HepG2 (cell line): Measurements from ENCODE around the gene ITGB8. TPM values are rescaled to one million over a fixed set of nuclear protein-coding genes. Genes with fewer than 3 reads are reported as not detected.

Source experiments
- ATRX ChIP-seq: sonication (generic); formaldehyde crosslinking; IDR thresholded peaks from 2 replicates; pipeline ENCODE4 v1.4.0; 2020; ENCODE audit warnings: missing genetic modification reagents, borderline replicate concordance
- CHD2 ChIP-seq: IDR thresholded peaks from 2 replicates; pipeline ENCODE4 v1.6.1; 2011; ENCODE audit warnings: low read depth, low read length, improper control_type of control experiment
- ETV5 ChIP-seq: IDR thresholded peaks from 2 replicates; pipeline ENCODE4 v1.6.1; 2018; ENCODE audit warnings: missing biosample characterization, missing genetic modification reagents, inconsistent platforms, borderline replicate concordance
- FOXO1 ChIP-seq: sonication (generic); formaldehyde crosslinking; IDR thresholded peaks from 2 replicates; pipeline ENCODE4 v1.4.0; 2020; ENCODE audit warnings: missing genetic modification reagents
- GATAD2A ChIP-seq: IDR thresholded peaks from 2 replicates; pipeline ENCODE4 v1.6.1; 2016
- JUN ChIP-seq: sonication (generic); formaldehyde crosslinking; IDR thresholded peaks from 2 replicates; pipeline ENCODE4 v1.4.0; 2020; ENCODE audit warnings: mild to moderate bottlenecking, missing genetic modification reagents
- NFIC ChIP-seq: IDR thresholded peaks from 2 replicates; pipeline ENCODE4 v1.6.1; 2012; ENCODE audit warnings: mild to moderate bottlenecking, low read length, inconsistent platforms
- RARA ChIP-seq: IDR thresholded peaks from 2 replicates; pipeline ENCODE4 v1.6.1; 2016; ENCODE audit warnings: missing genetic modification reagents, missing compliant biosample characterization
- REXO4 ChIP-seq: sonication (generic); formaldehyde crosslinking; IDR thresholded peaks from 2 replicates; pipeline ENCODE4 v1.8.0; 2022; ENCODE audit warnings: missing genetic modification reagents, mild to moderate bottlenecking, borderline replicate concordance
- RXRA ChIP-seq: sonication (generic); formaldehyde crosslinking; IDR thresholded peaks from 2 replicates; pipeline ENCODE4 v1.5.1; 2020; ENCODE audit warnings: missing genetic modification reagents
- TBL1XR1 ChIP-seq: fragments of 150-350 bp; IDR thresholded peaks from 2 replicates; pipeline ENCODE4 v1.6.1; 2014; ENCODE audit warnings: borderline replicate concordance, low read length; ENCODE audit not compliant: partially characterized antibody
- TEAD3 ChIP-seq: optimal IDR thresholded peaks from 2 replicates; pipeline ENCODE3; 2016; ENCODE audit warnings: borderline replicate concordance
- polyA plus RNA-seq, 8 experiments: library from polyadenylated mRNA; depleted of rRNA in 3 of 8; stranded (reverse) in 7 of 8; unstranded in 1 of 8; fragments of >200 nt; fragmentation: Illumina TruSeq in 4 of 8; extraction: Trizol in 4 of 8; gene quantifications; 2 replicates each; pipeline versions ENCODE4 v1.2.1 to v1.2.3, GENCODE V29; 2011 to 2016; ENCODE audit warnings: low read depth in 4 of 8, missing spikeins in 1 of 8, mixed read lengths in 1 of 8; ENCODE audit not compliant: insufficient read depth in 1 of 8
- total RNA-seq, 5 experiments: library from RNA; depleted of rRNA; stranded (reverse); fragments of >200 nt; fragmentation: Illumina TruSeq; extraction: Trizol; gene quantifications; 2 replicates each; pipeline ENCODE4 v1.2.3, GENCODE V29; 2016; ENCODE audit warnings: low read depth in 1 of 5
- TF ChIP-seq, protein P1 (sequence below): sonication (generic); formaldehyde crosslinking; IDR thresholded peaks from 2 replicates; pipeline ENCODE4 v1.4.0; 2020; ENCODE audit warnings: mild to moderate bottlenecking, missing genetic modification reagents
- TF ChIP-seq, protein P2 (sequence below): sonication (generic); formaldehyde crosslinking; IDR thresholded peaks from 2 replicates; pipeline ENCODE4 v1.5.0; 2020; ENCODE audit warnings: missing genetic modification reagents
- TF ChIP-seq, protein P3 (sequence below): IDR thresholded peaks from 2 replicates; pipeline ENCODE4 v1.6.1; 2016; ENCODE audit warnings: low read depth, missing genetic modification reagents, missing compliant biosample characterization
- TF ChIP-seq, protein P4 (sequence below): sonication (generic); formaldehyde crosslinking; IDR thresholded peaks from 2 replicates; pipeline ENCODE4 v1.8.1; 2023; ENCODE audit warnings: mild to moderate bottlenecking, missing genetic modification reagents

ITGB8 gene
- total and polyA plus RNA-seq, 2 of the 13 experiments (the other 11 are each of a cell fraction or from before 2014, with no cell fraction given), result 0.01 TPM; not detected in 1

DNA sequence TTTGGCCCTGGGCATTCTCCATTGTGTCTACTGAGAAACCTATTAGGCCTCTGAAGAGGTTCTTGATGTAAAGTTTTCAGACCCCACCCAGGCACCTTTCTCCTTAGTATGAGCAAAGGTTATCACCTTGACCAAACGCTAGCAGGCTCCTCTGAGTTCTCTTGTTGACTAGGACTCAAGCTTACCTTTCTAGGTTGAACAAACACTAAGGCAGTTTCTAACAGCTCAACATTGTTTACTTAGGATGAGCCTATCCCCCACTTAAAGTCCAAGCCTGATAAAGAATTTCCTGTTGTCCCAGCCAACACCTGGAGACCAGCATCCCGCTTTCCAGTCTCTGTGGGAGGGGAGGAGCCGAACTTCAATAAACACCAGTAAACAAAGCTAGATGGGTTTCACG, 26.3 kb upstream of the ITGB8 start (continued):
- TF ChIP-seq, protein P1, sequence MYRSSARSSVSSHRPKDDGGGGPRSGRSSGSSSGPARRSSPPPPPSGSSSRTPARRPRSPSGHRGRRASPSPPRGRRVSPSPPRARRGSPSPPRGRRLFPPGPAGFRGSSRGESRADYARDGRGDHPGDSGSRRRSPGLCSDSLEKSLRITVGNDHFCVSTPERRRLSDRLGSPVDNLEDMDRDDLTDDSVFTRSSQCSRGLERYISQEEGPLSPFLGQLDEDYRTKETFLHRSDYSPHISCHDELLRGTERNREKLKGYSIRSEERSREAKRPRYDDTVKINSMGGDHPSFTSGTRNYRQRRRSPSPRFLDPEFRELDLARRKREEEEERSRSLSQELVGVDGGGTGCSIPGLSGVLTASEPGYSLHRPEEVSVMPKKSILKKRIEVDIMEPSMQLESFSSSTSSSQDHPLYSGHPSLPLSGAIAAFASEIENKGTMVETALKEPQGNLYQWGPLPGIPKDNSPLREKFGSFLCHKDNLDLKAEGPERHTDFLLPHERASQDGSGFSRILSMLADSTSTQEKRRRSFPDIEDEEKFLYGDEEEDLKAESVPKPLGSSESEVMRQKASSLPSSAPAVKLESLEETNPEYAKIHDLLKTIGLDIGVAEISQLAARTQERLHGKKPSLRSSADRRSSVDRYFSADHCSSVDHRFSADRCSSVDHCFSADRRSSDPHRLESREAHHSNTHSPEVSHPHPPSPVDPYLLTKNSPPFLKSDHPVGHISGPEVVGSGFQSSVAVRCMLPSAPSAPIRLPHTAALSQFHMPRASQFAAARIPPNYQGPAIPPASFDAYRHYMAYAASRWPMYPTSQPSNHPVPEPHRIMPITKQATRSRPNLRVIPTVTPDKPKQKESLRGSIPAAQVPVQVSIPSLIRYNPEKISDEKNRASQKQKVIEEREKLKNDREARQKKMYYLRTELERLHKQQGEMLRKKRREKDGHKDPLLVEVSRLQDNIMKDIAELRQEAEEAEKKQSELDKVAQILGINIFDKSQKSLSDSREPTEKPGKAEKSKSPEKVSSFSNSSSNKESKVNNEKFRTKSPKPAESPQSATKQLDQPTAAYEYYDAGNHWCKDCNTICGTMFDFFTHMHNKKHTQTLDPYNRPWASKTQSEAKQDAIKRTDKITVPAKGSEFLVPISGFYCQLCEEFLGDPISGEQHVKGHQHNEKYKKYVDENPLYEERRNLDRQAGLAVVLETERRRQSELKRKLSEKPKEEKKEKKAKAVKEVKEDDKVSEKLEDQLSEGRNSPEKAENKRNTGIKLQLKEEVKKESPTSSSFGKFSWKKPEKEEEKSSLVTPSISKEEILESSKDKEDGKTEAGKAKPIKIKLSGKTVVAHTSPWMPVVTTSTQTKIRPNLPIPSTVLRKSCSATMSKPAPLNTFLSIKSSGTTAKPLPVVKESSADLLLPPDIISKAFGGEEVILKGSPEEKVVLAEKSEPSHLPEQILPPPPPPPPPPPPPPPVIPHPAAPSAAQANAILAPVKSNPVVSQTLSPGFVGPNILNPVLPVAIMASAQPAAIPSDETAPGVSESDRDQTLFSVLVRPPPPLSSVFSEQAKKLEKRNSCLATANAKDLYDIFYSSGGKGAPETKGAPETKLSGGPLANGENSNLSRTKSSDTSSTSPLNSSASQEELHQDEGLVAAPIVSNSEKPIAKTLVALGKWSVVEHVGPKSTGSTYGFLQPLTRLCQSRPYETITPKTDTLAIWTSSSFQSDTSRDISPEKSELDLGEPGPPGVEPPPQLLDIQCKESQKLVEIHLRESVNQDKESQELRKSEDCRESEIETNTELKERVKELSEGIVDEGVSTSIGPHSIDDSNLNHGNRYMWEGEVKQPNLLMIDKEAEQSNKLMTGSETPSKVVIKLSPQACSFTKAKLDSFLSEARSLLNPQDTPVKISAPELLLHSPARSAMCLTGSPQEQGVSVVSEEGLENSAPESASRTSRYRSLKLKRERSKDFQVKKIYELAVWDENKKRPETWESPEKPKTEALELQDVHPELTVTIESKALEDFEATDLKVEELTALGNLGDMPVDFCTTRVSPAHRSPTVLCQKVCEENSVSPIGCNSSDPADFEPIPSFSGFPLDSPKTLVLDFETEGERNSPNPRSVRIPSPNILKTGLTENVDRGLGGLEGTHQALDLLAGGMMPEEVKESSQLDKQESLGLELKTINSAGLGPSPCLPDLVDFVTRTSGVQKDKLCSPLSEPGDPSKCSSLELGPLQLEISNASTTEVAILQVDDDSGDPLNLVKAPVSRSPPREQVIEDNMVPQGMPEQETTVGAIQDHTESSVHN (CRISPR knock-in tag), result no peak
- TF ChIP-seq NFIC, result no peak; the same call in 1 of the 2 replicates
- TF ChIP-seq, protein P2, sequence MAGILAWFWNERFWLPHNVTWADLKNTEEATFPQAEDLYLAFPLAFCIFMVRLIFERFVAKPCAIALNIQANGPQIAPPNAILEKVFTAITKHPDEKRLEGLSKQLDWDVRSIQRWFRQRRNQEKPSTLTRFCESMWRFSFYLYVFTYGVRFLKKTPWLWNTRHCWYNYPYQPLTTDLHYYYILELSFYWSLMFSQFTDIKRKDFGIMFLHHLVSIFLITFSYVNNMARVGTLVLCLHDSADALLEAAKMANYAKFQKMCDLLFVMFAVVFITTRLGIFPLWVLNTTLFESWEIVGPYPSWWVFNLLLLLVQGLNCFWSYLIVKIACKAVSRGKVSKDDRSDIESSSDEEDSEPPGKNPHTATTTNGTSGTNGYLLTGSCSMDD (CRISPR knock-in tag), result no peak
- TF ChIP-seq, protein P3, sequence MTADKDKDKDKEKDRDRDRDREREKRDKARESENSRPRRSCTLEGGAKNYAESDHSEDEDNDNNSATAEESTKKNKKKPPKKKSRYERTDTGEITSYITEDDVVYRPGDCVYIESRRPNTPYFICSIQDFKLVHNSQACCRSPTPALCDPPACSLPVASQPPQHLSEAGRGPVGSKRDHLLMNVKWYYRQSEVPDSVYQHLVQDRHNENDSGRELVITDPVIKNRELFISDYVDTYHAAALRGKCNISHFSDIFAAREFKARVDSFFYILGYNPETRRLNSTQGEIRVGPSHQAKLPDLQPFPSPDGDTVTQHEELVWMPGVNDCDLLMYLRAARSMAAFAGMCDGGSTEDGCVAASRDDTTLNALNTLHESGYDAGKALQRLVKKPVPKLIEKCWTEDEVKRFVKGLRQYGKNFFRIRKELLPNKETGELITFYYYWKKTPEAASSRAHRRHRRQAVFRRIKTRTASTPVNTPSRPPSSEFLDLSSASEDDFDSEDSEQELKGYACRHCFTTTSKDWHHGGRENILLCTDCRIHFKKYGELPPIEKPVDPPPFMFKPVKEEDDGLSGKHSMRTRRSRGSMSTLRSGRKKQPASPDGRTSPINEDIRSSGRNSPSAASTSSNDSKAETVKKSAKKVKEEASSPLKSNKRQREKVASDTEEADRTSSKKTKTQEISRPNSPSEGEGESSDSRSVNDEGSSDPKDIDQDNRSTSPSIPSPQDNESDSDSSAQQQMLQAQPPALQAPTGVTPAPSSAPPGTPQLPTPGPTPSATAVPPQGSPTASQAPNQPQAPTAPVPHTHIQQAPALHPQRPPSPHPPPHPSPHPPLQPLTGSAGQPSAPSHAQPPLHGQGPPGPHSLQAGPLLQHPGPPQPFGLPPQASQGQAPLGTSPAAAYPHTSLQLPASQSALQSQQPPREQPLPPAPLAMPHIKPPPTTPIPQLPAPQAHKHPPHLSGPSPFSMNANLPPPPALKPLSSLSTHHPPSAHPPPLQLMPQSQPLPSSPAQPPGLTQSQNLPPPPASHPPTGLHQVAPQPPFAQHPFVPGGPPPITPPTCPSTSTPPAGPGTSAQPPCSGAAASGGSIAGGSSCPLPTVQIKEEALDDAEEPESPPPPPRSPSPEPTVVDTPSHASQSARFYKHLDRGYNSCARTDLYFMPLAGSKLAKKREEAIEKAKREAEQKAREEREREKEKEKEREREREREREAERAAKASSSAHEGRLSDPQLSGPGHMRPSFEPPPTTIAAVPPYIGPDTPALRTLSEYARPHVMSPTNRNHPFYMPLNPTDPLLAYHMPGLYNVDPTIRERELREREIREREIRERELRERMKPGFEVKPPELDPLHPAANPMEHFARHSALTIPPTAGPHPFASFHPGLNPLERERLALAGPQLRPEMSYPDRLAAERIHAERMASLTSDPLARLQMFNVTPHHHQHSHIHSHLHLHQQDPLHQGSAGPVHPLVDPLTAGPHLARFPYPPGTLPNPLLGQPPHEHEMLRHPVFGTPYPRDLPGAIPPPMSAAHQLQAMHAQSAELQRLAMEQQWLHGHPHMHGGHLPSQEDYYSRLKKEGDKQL, result 0 out of 2 replicates have a peak, but pooled peaks have one; percentile 21
- peak; percentile 63; the same call in 1 of the 2 replicates for TF ChIP-seq ETV5 (CRISPR knock-in tag)
- no peak for TF ChIP-seq TEAD3 (CRISPR knock-in tag)
- TF ChIP-seq RXRA (CRISPR knock-in tag), result no peak; the same call in 1 of the 2 replicates
- no peak for TF ChIP-seq ATRX (CRISPR knock-in tag)
- TF ChIP-seq, protein P4, sequence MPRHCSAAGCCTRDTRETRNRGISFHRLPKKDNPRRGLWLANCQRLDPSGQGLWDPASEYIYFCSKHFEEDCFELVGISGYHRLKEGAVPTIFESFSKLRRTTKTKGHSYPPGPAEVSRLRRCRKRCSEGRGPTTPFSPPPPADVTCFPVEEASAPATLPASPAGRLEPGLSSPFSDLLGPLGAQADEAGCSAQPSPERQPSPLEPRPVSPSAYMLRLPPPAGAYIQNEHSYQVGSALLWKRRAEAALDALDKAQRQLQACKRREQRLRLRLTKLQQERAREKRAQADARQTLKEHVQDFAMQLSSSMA (CRISPR knock-in tag), result no peak
- TF ChIP-seq CHD2, result no peak
- peak; percentile 53; the same call in 1 of the 2 replicates for TF ChIP-seq GATAD2A (CRISPR knock-in tag)
- TF ChIP-seq FOXO1, result peak; percentile 64; the same call in 1 of the 2 replicates
- TF ChIP-seq RARA (CRISPR knock-in tag), result peak; percentile 85
- no peak for TF ChIP-seq JUN (CRISPR knock-in tag)
- TF ChIP-seq TBL1XR1, result peak; percentile 27
- no peak for TF ChIP-seq REXO4
